Fibroblast of the conjunctiva (primary cell): ENCODE measurements around the gene SH2D5.

Experiments
- DNase-seq: peaks from one replicate; pipeline ENCODE4 v3.0.0-alpha.2; 2010; ENCODE audit warnings: low read depth

SH2D5 gene

GRCh38 chr1:20713440-20713839 lies 19.1 kb downstream of the SH2D5 start:
- DNase-seq, result no peak

- DNase-seq, result no peak
Measured at GRCh38 chr1:20712215-20712577, 20.3 kb downstream of the SH2D5 start.

- DNase-seq, result no peak
Measured at GRCh38 chr1:20711285-20712214, 21.0 kb downstream of the SH2D5 start.

GRCh38 chr1:20710469-20711284 lies 21.8 kb downstream of the SH2D5 start:
- no peak for DNase-seq

GRCh38 chr1:20709868-20710267 lies 22.6 kb downstream of the SH2D5 start:
- no peak for DNase-seq

- DNase-seq, result no peak
Measured at GRCh38 chr1:20708891-20709290, 23.6 kb downstream of the SH2D5 start.

GRCh38 chr1:20708057-20708456 lies 24.4 kb downstream of the SH2D5 start:
- DNase-seq, result no peak

- no peak for DNase-seq
Measured at GRCh38 chr1:20706841-20707240, 25.7 kb downstream of the SH2D5 start.

- DNase-seq, result no peak
Measured at GRCh38 chr1:20705203-20705755, 27.2 kb downstream of the SH2D5 start.

GRCh38 chr1:20704390-20705202 lies 27.9 kb downstream of the SH2D5 start:
- DNase-seq, result no peak

- DNase-seq, result no peak
Measured at GRCh38 chr1:20703124-20703756, 29.3 kb downstream of the SH2D5 start.

GRCh38 chr1:20702416-20702815 lies 30.1 kb downstream of the SH2D5 start:
- DNase-seq, result peak; percentile 6

GRCh38 chr1:20701847-20702246 lies 30.7 kb downstream of the SH2D5 start:
- DNase-seq, result no peak

GRCh38 chr1:20701446-20701845 lies 31.1 kb downstream of the SH2D5 start:
- no peak for DNase-seq

GRCh38 chr1:20700636-20701215 lies 31.8 kb downstream of the SH2D5 start:
- no peak for DNase-seq

- DNase-seq, result no peak
Measured at GRCh38 chr1:20699558-20699957, 32.9 kb downstream of the SH2D5 start.

GRCh38 chr1:20698195-20698910 lies 34.1 kb downstream of the SH2D5 start:
- DNase-seq, result no peak

- no peak for DNase-seq
Measured at GRCh38 chr1:20697563-20697962, 34.9 kb downstream of the SH2D5 start.

GRCh38 chr1:20696397-20697333 lies 35.8 kb downstream of the SH2D5 start:
- DNase-seq, result peak; percentile 88
